ENCODE measurements around the gene CYCS.

CYCS gene

GRCh38 chr7:25125137-25125946 lies at the start of gene CYCS:
Gene CYCS (minus strand): TSS chr7:25125260. CDS start chr7:25124119, 1,141 bp downstream.
- DNase-seq (ENCODE audit: low spot score), result peak; percentile 99

GRCh38 chr7:25173184-25173583 lies 48.1 kb upstream of the CYCS start:
- no peak for DNase-seq (ENCODE audit: low spot score)

GRCh38 chr7:25171516-25171915 lies 46.5 kb upstream of the CYCS start:
- no peak for DNase-seq (ENCODE audit: low spot score)

- no peak for DNase-seq (ENCODE audit: low spot score)
These were observed 46.0 kb upstream of the CYCS start for GRCh38 chr7:25171071-25171470.

- DNase-seq (ENCODE audit: low spot score), result no peak
These were observed 44.6 kb upstream of the CYCS start for GRCh38 chr7:25169683-25170082.

- no peak for DNase-seq (ENCODE audit: low spot score)
These were observed 43.1 kb upstream of the CYCS start for GRCh38 chr7:25168145-25168544.

GRCh38 chr7:25167262-25167843 lies 42.3 kb upstream of the CYCS start:
- DNase-seq (ENCODE audit: low spot score), result no peak

- DNase-seq (ENCODE audit: low spot score), result peak; percentile 69
These were observed 35.0 kb upstream of the CYCS start for GRCh38 chr7:25159983-25160596.

- DNase-seq (ENCODE audit: low spot score), result no peak
These were observed 33.9 kb upstream of the CYCS start for GRCh38 chr7:25158966-25159365.

GRCh38 chr7:25151773-25152172 lies 26.7 kb upstream of the CYCS start:
- DNase-seq (ENCODE audit: low spot score), result no peak

- no peak for DNase-seq (ENCODE audit: low spot score)
These were observed 24.8 kb upstream of the CYCS start for GRCh38 chr7:25149836-25150235.

- DNase-seq (ENCODE audit: low spot score), result no peak
These were observed 23.9 kb upstream of the CYCS start for GRCh38 chr7:25148772-25149575.

GRCh38 chr7:25143763-25144162 lies 18.7 kb upstream of the CYCS start:
- no peak for DNase-seq (ENCODE audit: low spot score)

- no peak for DNase-seq (ENCODE audit: low spot score)
These were observed 14.5 kb upstream of the CYCS start for GRCh38 chr7:25139536-25139935.

GRCh38 chr7:25134358-25135010 lies 9.4 kb upstream of the CYCS start:
- no peak for DNase-seq (ENCODE audit: low spot score)

GRCh38 chr7:25132430-25132829 lies 7.4 kb upstream of the CYCS start:
- DNase-seq (ENCODE audit: low spot score), result no peak

- DNase-seq (ENCODE audit: low spot score), result no peak
These were observed 1.7 kb upstream of the CYCS start for GRCh38 chr7:25126751-25127150.

- DNase-seq (ENCODE audit: low spot score), result no peak
These were observed 459 bp downstream of the CYCS start for GRCh38 chr7:25124465-25125136.

- DNase-seq (ENCODE audit: low spot score), result peak; percentile 48
These were observed 2.7 kb downstream of the CYCS start for GRCh38 chr7:25122373-25122772.

- no peak for DNase-seq (ENCODE audit: low spot score)
These were observed 3.5 kb downstream of the CYCS start for GRCh38 chr7:25121599-25121998.

- DNase-seq (ENCODE audit: low spot score), result no peak
These were observed 6.0 kb downstream of the CYCS start for GRCh38 chr7:25119102-25119501.

All from AG08395 (cell line).